Left cardiac atrium (tissue), 4 donors: ENCODE results near the gene DKK2. TPM values are rescaled to one million over a fixed set of nuclear protein-coding genes. Genes with fewer than 3 reads are reported as not detected.
"Not testable (repeated sequence)": the region's sequence is repeated elsewhere in the genome, so short reads cannot be mapped to it uniquely, and the experiment has no call there.

ENCODE experiments used
- ATAC-seq, 2 donors: fragments of 200-7000 bp; cut with Tn5 transposase; one replicate each; pipeline ENCODE4 v1.9.1; 2020; ENCODE audit warnings: mild to moderate bottlenecking in 2 of 2, moderate library complexity in 2 of 2
- DNase-seq: peaks from one replicate; pipeline ENCODE4 v3.0.0-alpha.2; 2020
- intact Hi-C, 2 donors: fragments of 100-400 bp; cut with DNase I; formaldehyde crosslinking; loops; one replicate each; pipeline versions ENCODE4 v1.14.1 to v1.15.1; 2022 to 2023
- total RNA-seq, 2 donors: library from RNA; stranded (reverse); fragmentation: NEBNext Ultra II Directional; extraction: Animal tissue kit (Norgen Biotek cat#: 25700); gene quantifications; one replicate each; pipeline ENCODE4 v1.2.1, GENCODE V29; 2021
- donor health status: DM: no; HTN: yes; CAD: no.
- donor health status: DM: no; HTN: yes; CAD: no; lungs with severe emphysema.
- donor health status: DM: yes; HTN: yes; CAD: no.
- donor health status: Dilated cardiomyopathy.

DKK2 gene
- total RNA-seq, 2 donors from 2014 or later: 0.88 to 3.7 TPM

DNA sequence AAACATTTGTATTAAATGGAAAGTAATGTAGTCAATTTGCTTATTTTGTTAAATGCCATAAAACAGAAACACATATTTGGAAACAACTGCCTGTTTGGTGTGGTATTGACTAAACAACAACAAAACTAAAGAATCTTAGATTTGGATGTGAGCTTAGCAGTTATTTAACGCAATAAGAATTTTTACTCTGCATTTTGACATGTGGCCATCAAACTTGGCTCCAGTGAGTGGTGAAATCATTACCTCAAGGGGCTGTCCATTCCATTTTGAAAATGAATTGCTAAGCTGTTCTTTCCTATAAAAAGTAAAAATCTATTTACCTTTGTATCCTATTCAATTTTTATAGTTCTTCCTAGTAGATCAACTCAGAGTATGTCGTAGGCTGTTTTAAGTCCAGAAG is 84.2 kb downstream of the DKK2 start:
- no peak for DNase-seq
- ATAC-seq: no peak
- intact Hi-C loops: no loop called here

GRCh38 chr4:106941841-106942240 is 94.3 kb downstream of the DKK2 start:
- no peak for ATAC-seq
- intact Hi-C loops: no loop called here
- DNase-seq: no peak

- intact Hi-C loops: no loop called here
- no peak for ATAC-seq
- DNase-seq: no peak
Observed at GRCh38 chr4:106930522-106930921, 105.6 kb downstream of the DKK2 start.

GRCh38 chr4:106929248-106929647 is 106.9 kb downstream of the DKK2 start:
- intact Hi-C loops: no loop called here
- ATAC-seq (no peak), DNase-seq (no peak)

GRCh38 chr4:106914223-106914622 is 121.9 kb downstream of the DKK2 start:
- ATAC-seq (no peak), DNase-seq (no peak)
- intact Hi-C loops: no loop called here

DNA sequence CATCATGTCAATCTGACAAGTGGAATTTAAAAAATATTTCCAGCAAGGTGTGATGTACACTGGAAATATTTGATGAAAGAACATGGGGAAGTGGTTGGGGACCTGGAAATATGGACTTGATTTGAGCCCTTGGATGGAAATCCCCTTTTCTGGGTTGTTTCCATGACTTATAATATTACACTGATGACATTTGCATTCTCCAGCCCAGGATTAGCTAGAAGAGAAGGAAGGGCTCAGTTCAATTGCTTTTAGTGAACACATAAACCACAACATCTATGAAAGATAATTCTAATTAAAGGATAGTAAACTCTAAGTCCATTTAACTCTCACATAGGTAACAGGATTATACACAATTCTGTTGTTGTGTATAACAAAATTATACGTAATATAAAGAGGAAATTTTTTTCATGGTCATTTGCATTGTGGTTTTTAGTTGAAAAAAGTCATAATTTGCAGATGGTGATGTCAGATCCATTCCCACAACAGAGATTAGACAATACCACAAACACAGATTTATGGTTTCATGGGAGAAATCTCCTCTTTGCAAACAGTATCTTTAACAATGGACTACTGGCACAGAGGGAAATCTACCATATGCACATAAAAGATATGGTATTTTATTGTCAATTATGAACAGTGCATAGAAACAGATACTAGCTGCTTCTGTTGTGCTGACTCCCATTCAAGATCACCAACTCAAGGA is 126.5 kb downstream of the DKK2 start:
- DNase-seq (no peak), ATAC-seq (no peak)
- intact Hi-C loops: no loop called here

GRCh38 chr4:106908049-106908448 is 128.1 kb downstream of the DKK2 start:
- DNase-seq, ATAC-seq, intact Hi-C loops: not testable (repeated sequence)

GRCh38 chr4:106907216-106907615 is 128.9 kb downstream of the DKK2 start:
- intact Hi-C loops: no loop called here
- no peak for DNase-seq
- no peak for ATAC-seq

- DNase-seq: no peak
- intact Hi-C loops: no loop called here
- no peak for ATAC-seq
Observed at GRCh38 chr4:106906728-106907127, 129.4 kb downstream of the DKK2 start.

- intact Hi-C loops: no loop called here
- DNase-seq (no peak), ATAC-seq (no peak)
Observed at GRCh38 chr4:106898621-106899230, 137.4 kb downstream of the DKK2 start.

GRCh38 chr4:106893903-106894302 is 142.2 kb downstream of the DKK2 start:
- ATAC-seq (no peak), DNase-seq (no peak)
- intact Hi-C loops: no loop called here

GRCh38 chr4:106893395-106893881 is 142.7 kb downstream of the DKK2 start:
- DNase-seq (no peak), ATAC-seq (no peak)
- intact Hi-C loops: no loop called here

- no peak for DNase-seq
- intact Hi-C loops: no loop called here
Observed at GRCh38 chr4:106892786-106893185, 143.3 kb downstream of the DKK2 start.

GRCh38 chr4:106875340-106875739 is 160.8 kb downstream of the DKK2 start:
- intact Hi-C loops: no loop called here
- ATAC-seq: no peak
- no peak for DNase-seq

More at GRCh38 chr4:106892786-106893185, 143.3 kb downstream of the DKK2 start:
- ATAC-seq: no peak
